ENCODE measurements around the gene DYNLT2. TPM values are rescaled to one million over a fixed set of nuclear protein-coding genes. Genes with fewer than 3 reads are reported as not detected.

DYNLT2 gene
- total and polyA plus RNA-seq, 2 of the 13 experiments (the other 11 are each of a cell fraction or from before 2014, with no cell fraction given): 2.1 to 4.3 TPM

GRCh38 chr6:169725125-169726048 lies 26.0 kb downstream of the DYNLT2 start (continued):
- TF ChIP-seq TFDP2 (CRISPR knock-in tag; IDR thresholded peaks at IDR 0.05) (no peak; the same call in 1 of the 2 replicates), ARID2 (CRISPR knock-in tag; IDR thresholded peaks at IDR 0.05; ENCODE audit: borderline replicate concordance) (peak; percentile 82; the same call in 1 of the 2 replicates), ZNF510 (CRISPR knock-in tag; IDR thresholded peaks at IDR 0.05; ENCODE audit: low read depth) (no peak), CBX2 (IDR thresholded peaks at IDR 0.05; ENCODE audit: low read depth, low read length) (no peak), CBX2 (CRISPR knock-in tag; IDR thresholded peaks at IDR 0.05; ENCODE audit: low read depth) (0 out of 2 replicates have a peak, but pooled peaks have one; percentile 75), MTA3 (CRISPR knock-in tag; IDR thresholded peaks at IDR 0.05) (no peak), MED1 (CRISPR knock-in tag; IDR thresholded peaks at IDR 0.05) (peak; percentile 92), PAXIP1 (CRISPR knock-in tag; conservative IDR thresholded peaks at IDR 0.05) (peak; percentile 92), ZNF770 (CRISPR knock-in tag; IDR thresholded peaks at IDR 0.05) (0 out of 2 replicates have a peak, but pooled peaks have one; percentile 13), ZNF235 (CRISPR knock-in tag; IDR thresholded peaks at IDR 0.05; ENCODE audit: borderline replicate concordance) (peak; percentile 15; the same call in 1 of the 2 replicates), HNF4A (CRISPR knock-in tag; IDR thresholded peaks at IDR 0.05) (peak; percentile 97), CHCHD3 (CRISPR knock-in tag; IDR thresholded peaks at IDR 0.05) (no peak), ZNF614 (CRISPR knock-in tag; IDR thresholded peaks at IDR 0.05; ENCODE audit: borderline replicate concordance) (peak; percentile 47), ETS1 (CRISPR knock-in tag; IDR thresholded peaks at IDR 0.05) (no peak; the same call in 1 of the 2 replicates), NFYB (CRISPR knock-in tag; IDR thresholded peaks at IDR 0.05) (no peak), ZBTB2 (CRISPR knock-in tag; IDR thresholded peaks at IDR 0.05; ENCODE audit: low read depth) (no peak; the same call in 1 of the 2 replicates), FOXM1 (CRISPR knock-in tag; IDR thresholded peaks at IDR 0.05) (no peak), ZNF773 (CRISPR knock-in tag; IDR thresholded peaks at IDR 0.05; ENCODE audit: borderline replicate concordance) (no peak; the same call in 1 of the 2 replicates), ZNF83 (CRISPR knock-in tag; IDR thresholded peaks at IDR 0.05; ENCODE audit: borderline replicate concordance) (no peak)

Data from HepG2 (cell line).